Right atrium auricular region (tissue), 2 donors: Measurements from ENCODE around the gene AAK1. TPM values are rescaled to one million over a fixed set of nuclear protein-coding genes. Genes with fewer than 3 reads are reported as not detected.

ENCODE experiments used
- DNase-seq: peaks from one replicate; pipeline ENCODE4 v3.0.0-alpha.2; 2019; ENCODE audit warnings: low spot score
- H3K27ac ChIP-seq, 2 donors: fragments of 200-600 bp; sonication (generic); 1 replicate in 1 of 2; 2 replicates in 1 of 2; pipeline ENCODE4 v1.5.1; 2016 to 2019
- H3K27me3 ChIP-seq, 2 donors: fragments of 200-600 bp; sonication (generic); one replicate each; pipeline versions ENCODE4 v1.5.1 to v1.6.0; 2017 to 2019
- H3K36me3 ChIP-seq: fragments of 200-600 bp; sonication (generic); one replicate; pipeline ENCODE4 v1.5.1; 2016
- H3K4me1 ChIP-seq, 2 donors: fragments of 200-600 bp; sonication (generic); one replicate each; pipeline versions ENCODE4 v1.5.1 to v1.6.0; 2017 to 2019
- H3K4me3 ChIP-seq, 2 donors: fragments of 200-600 bp; sonication (generic); 1 replicate in 1 of 2; 2 replicates in 1 of 2; pipeline ENCODE4 v1.5.1; 2017 to 2019; ENCODE audit warnings: mild to moderate bottlenecking in 1 of 2, moderate library complexity in 1 of 2
- H3K9me3 ChIP-seq, 2 donors: fragments of 200-600 bp; sonication (generic); one replicate each; pipeline ENCODE4 v1.5.1; 2019
- CTCF ChIP-seq, 2 donors: fragments of 200-600 bp; sonication (generic); IDR thresholded peaks; one replicate each; pipeline ENCODE4 v1.5.1; 2019; ENCODE audit warnings: antibody characterized with exemption in 2 of 2
- total RNA-seq, 2 donors: library from RNA; depleted of rRNA; stranded (reverse); fragments of >200 nt; gene quantifications; one replicate each; pipeline ENCODE4 v1.1.0, GENCODE V29; 2016

The AAK1 gene
- total RNA-seq, 2 donors from 2014 or later = 50.4 to 62.6 TPM

DNA sequence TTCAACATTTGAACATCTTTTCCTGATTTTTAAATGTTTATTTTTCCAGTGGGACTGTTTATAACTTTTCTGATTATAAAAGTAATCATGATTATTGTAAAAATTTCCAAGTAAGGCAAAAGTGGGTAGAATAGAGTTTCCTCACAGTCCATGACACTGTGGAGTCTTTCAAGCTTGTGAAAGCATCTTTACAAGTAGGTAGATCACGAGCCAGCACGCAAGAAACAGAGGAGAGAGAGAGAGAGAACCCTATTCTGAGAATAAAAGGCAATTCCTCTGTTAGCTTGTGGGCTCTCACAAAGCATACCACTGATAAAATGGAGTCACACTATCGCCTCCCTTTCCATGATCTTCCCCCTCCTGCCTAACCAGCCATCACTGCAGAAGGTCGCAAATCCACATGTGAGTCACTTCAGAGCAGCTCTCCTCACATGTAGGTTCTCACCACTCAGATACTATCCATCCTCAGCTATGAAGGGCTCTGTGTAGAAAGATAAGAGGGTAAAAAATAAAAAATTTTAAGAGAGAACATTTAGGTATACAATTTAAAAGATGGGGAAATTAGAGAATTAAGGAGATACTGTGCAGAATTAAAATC lies 40.3 kb downstream of the AAK1 start:
- DNase-seq = no peak
- Histone ChIP-seq H3K27ac (no peak overlapping the region), H3K9me3 (no peaks in the 10 kb centered on the region), H3K36me3 (no peaks in the 10 kb centered on the region), H3K4me1 (peaks cover 0 to 45% of the 10 kb centered on the region in 2 donors), H3K4me3 (no peak overlapping the region), H3K27me3 (no peaks in the 10 kb centered on the region)
- TF ChIP-seq CTCF (IDR thresholded peaks at IDR 0.05) = no peak

GRCh38 chr2:69601179-69601612 lies 42.3 kb downstream of the AAK1 start:
- TF ChIP-seq CTCF (IDR thresholded peaks at IDR 0.05) = no peak
- peak overlapping the region; percentile 10 to 48 for H3K27ac ChIP-seq
- DNase-seq = no peak

DNA sequence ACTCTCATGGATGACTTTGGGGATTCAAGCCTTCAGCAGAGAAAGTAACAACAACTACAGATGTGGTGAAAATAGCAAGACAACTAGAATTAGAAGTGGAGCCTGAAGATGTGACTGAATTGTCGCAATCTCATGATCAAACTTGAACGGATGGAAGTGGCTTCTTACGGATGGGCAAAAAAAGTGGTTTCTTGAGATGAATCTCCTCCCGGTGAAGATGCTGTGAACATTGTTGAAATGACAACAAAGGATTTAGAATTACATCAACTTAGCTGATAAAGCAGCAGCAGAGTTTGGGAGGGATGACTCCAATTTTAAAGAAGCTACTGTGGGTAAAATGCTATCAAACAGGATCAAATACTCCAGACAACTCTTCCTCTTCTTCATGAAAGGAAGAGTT lies 43.1 kb downstream of the AAK1 start:
- no peak overlapping the region for H3K4me3 ChIP-seq
- no peaks in the 10 kb centered on the region for H3K9me3 ChIP-seq
- no peak for DNase-seq
- peak overlapping the region in 1 of 2 donors; percentile 48 for H3K27ac ChIP-seq
- no peak for TF ChIP-seq CTCF (IDR thresholded peaks at IDR 0.05)
- no peaks in the 10 kb centered on the region for H3K36me3 ChIP-seq
- peaks cover 0 to 34% of the 10 kb centered on the region in 2 donors for H3K4me1 ChIP-seq
- H3K27me3 ChIP-seq = no peaks in the 10 kb centered on the region

More at GRCh38 chr2:69601179-69601612, 42.3 kb downstream of the AAK1 start:
- H3K4me3 ChIP-seq = no peak overlapping the region
- peaks cover 0 to 34% of the 10 kb centered on the region in 2 donors for H3K4me1 ChIP-seq
- no peaks in the 10 kb centered on the region for H3K27me3 ChIP-seq
- H3K9me3 ChIP-seq = no peaks in the 10 kb centered on the region
- H3K36me3 ChIP-seq = no peaks in the 10 kb centered on the region

- no peak for DNase-seq
- no peaks in the 10 kb centered on the region for H3K27me3 ChIP-seq
- H3K9me3 ChIP-seq = no peaks in the 10 kb centered on the region
- TF ChIP-seq CTCF (IDR thresholded peaks at IDR 0.05) = no peak
- no peak overlapping the region for H3K4me3 ChIP-seq
- H3K4me1 ChIP-seq = peaks cover 0 to 16% of the 10 kb centered on the region in 2 donors
- no peak overlapping the region for H3K27ac ChIP-seq
- no peaks in the 10 kb centered on the region for H3K36me3 ChIP-seq
These were observed 45.5 kb downstream of the AAK1 start for GRCh38 chr2:69597843-69598610.

DNA sequence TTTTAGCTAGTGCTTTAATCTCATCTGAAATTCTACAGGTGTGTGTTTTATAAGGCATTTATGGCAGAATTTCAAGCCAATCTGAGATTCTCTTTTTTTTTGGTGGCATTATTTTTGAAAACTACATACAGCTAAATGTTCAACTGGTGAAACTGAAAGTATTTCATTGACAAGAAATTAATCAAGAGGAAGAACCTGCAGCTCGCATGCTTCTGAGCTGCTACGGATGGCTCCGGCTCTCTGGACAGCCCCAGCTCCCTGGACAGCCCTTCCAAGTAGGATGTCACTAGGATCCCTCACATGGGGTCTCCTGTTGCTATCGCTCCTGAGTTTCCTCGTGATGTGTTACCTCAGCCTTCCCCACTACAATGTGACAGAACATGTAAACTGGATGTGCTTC lies 46.4 kb downstream of the AAK1 start:
- Histone ChIP-seq H3K9me3 (no peaks in the 10 kb centered on the region), H3K36me3 (no peaks in the 10 kb centered on the region), H3K27me3 (no peaks in the 10 kb centered on the region), H3K4me1 (peaks cover 0 to 18% of the 10 kb centered on the region in 2 donors), H3K4me3 (no peak overlapping the region), H3K27ac (no peak overlapping the region)
- TF ChIP-seq CTCF (IDR thresholded peaks at IDR 0.05) = no peak
- no peak for DNase-seq
